T-helper 1 cell (primary cell): ENCODE measurements around the gene DENR.
"Not testable (repeated sequence)": the region's sequence is repeated elsewhere in the genome, so short reads cannot be mapped to it uniquely, and the experiment has no call there.

Experiments
- DNase-seq, 5 donors: peaks; one replicate each; pipeline ENCODE4 v3.0.0-alpha.2; 2012 to 2020

DENR gene

DNA sequence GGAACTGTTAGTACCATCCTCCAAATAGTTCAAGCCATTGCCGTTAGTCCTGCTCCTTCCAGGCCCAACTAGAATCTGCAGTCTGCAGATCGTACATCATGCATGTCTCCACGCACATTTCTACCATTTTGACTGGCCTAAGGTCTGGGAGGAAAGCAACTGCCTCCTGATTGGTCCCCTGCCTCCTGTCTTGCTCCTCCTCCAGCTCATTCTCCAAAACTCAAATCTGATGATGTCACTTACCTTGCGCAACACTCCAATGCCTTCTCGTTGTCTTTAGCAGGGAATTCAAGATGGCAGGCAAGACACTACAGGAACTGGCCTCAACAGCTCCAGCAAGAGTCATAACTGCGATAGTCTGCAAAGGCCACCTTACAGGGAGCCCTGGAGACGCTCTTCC, 12.3 kb upstream of the DENR start:
- DNase-seq: no peak

DNA sequence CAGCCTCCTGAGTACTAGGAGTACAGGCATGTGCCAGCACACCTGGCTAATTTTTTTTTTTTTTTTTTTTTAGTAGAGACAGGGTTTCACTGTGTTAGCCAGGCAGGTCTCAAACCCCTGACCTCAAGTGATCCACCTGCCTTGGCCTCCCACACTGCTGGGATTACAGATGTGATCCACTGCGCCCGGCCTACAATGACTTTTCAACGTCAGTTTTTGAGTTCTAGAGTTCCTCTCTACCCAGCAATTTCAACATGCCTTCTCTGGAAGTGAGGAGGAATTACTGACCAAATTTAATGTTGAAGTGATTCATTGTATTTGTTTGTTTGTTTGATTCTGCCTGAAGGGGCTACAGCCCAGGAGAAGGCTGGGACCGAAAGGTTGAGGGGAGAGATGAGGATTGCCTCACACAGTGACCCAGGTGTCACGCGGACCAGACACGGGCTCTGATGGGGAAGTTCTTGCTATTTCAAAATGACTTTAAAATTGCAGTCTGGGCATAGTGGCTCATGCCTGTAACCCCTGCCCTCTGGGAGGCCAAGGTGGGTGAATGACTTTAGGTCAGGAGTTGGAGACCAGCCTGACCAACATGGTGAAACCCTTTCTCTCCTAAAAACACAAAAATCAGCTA, 8.6 kb upstream of the DENR start:
- DNase-seq: no peak

DNA sequence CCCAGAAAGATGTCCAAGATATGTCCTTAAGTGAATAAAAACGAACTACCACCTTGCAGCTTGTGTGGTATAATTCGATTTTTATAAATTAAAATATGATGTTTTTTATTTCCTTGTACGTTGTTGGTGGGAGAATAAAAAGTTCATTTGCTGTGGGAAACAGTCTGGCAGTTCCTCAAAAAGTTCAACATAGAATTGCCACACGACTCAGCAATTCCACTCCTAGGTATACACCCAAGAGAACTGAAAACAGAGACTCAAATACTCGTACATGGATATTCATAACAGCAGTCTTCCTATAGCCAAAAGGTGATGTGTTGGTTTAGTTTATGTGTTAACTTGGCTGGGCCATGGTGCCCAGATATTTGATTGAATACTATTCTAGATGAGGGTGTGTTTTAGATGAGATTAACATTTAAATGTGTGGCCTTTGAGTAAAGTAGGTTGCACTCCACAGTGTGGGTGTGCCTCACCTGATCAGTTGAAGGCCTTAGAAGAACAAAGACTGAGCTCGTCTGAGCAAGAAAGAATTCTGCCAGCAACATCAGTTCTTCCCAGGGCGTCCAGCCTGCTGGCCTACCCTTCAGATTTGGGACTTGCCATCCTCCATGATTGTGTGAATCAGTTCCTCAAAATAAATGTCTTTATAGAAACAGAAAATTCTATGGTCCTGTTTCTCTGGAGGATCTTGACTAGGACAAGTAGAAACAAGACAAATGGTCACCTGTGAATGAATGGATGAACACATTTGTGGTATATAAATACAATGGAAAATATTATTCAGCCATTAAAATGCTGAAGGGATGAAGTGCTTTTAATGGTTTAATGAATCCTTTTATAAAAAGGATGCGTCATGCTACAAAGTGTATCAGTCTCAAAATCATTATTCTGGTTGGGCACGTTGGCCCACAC, 5.1 kb upstream of the DENR start:
- no peak for DNase-seq

DNA sequence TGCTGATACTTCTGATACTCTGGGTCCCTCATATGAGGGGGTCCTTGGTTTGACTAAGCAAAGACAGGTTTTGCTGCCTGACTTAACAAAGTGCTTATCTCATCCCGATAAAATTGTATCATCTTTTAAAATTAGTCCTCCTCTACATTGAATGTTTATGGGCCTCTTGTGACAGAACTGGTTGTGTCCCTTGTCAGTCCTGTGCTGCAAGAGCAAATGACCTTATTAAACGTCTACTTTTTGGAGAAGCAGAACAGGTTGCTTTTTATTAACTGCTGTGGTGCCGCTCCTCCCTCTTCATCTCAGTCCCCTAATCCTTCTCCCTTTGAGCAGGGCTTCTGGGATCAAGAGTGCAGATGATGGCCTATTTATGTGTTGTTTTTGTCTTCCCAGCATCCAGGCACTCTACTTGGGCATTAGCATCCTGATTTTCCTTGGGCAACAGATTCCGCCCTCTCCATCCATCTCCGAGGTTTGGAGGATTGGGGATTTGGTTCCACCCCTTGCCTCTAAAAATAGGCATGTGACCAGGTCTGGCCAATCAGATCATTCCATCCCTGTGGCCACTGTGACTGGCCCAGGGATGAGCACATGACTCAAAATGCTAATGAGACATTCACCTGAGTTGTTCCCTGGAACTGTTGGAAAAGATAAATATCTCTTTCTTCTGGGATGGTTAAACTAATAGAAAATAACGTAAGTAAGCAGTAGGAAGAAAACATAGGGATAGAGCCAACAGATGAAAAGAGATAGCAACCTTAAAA, 2.9 kb upstream of the DENR start:
- no peak for DNase-seq

DNA sequence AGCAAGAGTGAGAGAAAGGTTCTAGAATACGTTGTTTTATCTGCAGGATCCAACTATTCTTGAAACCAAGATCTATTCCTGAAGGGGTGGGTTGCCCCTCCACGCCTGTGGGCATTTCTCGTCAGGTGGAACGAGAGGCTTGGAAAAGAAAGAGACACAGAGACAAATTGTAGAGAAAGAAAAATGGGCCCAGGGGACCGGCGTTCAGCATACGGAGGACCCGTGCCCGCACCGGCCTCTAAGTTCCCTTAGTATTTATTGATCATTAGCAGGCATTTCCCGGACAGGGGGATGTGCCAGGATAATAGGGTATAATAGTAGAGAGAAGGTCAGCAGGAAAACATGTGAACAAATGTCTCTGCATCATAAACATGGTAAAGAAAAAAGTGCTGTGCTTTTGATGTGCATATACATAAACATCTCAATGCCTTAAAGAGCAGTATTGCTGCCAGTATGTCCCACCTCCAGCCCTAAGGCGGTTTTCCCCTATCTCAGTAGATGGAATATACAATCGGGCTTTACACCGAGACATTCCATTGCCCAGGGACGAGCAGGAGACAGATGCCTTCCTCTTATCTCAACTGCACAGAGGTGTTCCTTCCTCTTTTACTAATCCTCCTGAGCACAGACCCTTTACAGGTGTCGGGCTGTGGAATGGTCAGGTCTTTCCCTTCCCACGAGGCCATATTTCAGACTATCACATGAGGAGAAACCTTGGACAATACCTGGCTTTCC, 1.7 kb upstream of the DENR start:
- DNase-seq: not testable (repeated sequence)

DNA sequence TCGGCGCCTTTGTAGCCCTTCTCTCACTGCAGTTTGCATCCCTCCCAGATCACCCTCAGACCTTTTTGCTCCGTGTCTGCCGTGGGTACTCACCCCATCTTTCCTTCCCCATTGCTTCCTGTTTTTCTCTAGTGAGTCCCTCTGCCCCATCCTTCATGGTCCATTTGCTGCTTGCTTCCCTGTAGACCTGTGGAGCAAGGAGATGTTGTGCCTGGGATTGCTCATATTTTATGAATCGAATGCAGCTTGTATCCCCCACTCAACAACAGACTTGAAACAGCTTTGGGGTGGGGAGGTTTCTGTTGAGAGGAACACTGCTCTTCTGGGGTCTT, 661 bp downstream of the DENR start:
- DNase-seq: no peak

DNA sequence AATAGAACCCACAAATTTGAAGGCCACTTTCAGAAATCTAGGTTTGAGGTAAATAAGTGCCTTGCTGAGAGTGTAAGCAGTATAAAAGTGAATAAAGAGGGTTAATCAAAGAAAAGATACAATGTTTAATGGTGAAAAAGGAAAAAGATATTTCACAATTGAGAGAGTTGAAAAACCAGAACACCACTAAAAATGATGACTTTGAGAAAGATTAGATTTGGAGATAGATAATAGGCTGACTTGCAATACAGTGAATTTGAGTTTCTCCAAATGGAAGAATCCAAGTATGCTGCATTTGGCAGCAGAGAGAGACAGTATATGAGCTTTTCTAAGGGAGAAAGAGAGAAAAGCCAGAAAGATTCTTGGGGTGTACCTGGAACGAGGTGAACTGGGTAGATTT, 2.2 kb downstream of the DENR start:
- DNase-seq: no peak

DNA sequence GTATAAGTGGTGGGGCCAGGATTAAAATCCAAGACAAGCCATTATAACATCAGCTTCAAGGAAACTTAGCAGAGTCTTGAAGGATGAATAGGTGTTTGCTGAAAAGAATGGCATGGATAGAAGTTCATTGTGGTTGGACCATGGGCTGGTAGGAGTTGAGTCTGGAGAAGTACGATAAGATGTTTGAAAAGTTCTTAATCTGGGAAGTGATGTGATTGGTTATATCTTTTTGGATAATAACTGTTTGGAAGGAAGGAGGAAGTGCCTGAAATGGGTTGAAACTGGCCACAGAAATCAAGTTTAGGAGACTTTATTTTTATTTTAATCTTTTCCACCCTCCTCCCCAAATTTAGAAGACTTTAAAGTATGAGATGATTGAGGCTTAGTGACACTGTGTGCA, 4.9 kb downstream of the DENR start:
- DNase-seq: no peak

DNA sequence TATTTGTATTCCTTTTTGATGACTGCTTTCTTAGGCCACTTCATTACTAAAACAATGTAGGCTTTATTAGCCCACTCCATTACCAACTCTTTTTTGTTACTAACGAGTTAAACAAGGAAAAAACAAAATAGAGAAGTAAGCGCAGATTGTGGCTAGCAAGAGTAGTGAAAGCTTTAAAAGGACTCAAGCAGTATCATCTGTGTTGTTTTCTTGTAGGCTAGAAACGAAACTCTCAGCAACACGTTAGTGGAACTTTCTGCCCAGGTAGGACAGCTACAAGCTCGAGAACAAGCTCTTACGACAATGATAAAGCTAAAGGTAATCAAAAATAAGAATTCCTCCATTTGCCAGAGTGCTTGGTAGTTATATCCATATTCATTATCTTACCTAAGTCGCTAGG, 32.9 kb downstream of the DENR start:
- DNase-seq: no peak

DNA sequence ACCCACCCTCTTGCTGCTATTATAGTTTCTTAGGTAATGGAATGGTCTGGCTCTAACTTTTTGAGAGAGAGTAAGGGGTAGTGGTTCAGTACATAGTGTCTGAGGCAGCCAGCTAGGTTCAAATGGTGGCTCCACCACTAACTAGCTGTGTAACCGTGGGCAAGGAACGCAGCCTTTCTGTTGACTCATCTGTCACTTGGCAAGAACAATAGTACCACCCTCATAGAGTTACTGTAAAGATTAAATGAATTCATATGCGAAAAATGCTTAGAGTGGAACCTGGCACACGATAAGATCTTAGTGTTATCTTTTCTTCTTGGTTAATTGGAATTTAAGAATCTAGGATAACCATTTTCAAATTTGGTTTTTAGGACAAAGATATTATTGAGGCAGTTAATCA, 35.8 kb downstream of the DENR start:
- no peak for DNase-seq

DNA sequence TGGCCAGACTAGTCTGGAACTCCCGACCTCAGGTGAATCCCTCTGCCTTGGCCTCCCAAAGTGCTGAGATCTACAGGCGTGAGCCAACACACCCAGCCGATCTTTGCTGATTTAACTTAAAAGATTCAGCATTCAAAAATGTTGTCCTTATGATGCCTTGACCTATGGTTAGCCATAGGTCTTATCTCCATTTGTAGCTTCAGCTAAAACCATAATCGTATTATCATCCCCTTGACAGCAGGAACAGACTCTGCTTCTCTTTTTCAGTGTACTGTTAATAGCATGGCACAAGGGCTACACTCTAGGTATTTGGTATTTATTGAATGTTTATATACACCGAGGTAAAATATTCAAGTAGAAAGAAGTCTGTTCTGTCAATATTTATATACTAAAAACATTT, 37.0 kb downstream of the DENR start:
- no peak for DNase-seq

DNA sequence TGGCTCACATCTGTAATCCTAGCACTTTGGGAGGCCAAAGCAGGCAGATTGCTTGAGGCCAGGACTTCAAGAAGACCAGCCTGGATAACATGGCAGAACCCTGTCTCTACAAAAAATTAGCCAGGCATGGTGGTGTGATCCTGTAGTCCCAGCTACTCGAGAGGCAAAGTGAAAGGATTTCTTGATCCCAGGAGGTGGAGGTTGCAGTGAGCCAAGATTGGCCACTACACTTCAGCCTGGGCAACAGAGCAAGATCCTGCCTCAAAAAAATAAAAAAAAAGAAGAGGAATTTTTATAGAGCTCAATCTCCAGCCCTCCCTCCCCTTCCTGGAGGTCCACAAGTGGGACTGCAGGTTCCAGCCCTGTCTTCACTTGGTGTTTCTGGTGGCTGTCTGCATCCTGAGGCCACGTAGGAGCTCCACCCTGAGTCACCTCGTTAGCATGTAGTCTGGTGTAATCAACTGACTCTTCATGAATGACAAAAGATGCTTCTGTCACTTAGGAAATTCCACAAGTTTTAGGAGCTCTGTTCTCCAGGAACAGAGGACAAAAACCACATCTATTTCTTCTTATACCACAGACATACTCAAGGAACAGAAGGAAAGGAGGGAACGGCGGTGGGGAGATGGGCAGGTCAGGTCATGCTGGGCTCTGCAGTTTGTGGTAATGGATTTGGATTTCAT, 37.9 kb downstream of the DENR start:
- no peak for DNase-seq

DNA sequence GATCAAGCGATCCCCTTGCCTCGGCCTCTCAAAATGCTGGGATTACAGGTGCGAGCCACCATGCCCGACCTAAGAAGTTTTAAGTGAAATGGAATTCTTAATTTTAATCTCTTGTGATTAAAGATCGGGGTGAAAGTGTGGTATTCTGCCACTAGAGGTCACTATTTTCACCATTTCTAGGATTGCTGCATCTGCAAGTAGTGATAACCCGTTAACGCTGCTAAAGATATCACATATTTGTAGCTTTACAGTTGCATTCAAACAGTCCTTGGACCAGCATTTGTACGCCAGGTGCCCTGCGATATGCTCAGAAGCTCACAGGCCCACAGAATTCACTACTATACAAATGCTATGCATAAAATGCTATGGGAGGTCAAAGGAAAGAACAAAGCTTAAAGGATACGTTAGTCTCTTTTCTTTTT, 41.1 kb downstream of the DENR start:
- peak in 2 of 5 donors; percentile 6 to 45 for DNase-seq

DNA sequence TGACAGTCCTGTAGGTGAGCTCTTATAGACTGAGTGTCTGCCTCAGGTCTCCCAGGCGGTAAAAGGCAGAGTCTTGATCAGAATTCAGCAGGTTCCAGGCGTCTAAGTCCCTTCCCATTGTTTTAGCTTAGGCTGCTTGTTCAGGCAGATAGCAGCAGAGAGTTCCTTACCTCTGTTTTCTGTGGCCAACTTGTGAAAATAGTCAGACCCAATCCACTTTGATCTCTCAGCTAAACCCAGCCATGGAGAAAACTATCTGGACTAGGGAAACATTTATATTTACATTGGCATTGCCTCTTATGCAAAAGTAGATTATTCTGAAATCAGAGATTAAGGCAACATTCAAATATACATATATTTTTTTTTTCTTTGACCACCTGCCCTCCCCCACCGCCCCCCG, 43.2 kb downstream of the DENR start:
- no peak for DNase-seq

DNA sequence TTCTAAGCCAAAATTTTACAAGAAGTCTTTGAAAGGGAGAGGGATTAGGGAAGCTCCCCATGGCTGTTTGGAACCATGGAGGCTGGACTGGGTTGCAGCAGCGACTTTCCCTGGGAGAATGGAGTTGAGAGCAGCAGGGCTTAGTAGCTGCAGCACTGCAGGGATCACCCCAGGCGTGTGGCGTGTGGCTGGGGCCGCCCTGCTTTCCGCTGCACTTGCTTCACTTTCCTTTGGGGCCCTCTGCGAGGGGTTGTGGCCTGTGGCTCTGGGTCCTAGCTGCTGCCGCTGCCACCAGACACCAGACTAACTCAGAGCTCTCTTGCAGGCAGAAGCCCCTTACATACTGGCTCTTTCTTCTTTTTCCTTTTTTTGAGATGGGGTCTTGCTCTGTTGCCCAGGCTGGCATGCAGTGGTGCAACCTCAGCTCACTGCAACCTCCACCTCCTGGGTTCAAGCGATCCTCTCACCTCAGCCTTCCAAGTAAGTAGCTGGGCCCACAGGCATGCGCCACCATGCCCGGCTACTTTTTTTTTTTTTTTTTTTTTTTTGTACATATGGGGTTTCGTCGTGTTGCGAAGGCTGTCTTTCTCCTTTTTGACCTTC, 47.1 kb downstream of the DENR start:
- DNase-seq: no peak

DNA sequence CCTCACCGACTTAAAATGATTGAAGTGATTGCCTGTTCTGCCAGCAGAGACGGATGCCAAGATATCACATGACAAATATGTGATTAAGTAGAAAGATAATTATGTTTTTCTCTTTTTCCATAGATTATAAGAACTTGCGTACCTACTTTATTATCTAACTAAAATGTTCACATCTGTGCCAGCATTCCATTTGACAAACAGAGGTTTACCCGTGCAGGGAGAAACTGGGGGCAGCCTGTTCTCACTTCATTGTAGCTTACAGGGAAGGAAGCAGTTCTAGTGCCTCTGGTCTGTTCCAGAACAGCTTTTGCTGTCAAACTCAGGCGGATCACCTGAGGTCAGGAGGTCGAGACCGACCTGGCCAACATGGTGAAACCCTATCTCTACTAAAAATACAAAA, 51.3 kb downstream of the DENR start:
- DNase-seq: no peak

DNA sequence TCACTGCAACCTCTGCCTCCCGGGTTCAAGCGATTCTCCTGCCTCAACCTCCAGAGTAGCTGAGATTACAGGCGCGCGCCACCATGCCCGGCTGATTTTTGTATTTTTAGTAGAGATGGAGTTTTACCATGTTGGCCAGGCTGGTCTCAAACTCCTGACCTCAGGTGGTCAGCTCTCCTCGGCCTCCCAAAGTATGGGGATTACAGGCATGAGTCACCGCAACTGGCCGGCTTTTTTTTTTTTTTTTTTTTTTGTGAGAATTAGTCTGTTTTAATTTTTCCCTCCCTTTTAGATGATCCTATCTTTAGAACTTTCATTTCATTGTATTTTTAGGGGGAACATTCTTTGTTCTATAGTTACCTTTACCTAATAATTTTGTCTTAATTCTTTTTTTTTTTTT, 52.3 kb downstream of the DENR start:
- not testable (repeated sequence) for DNase-seq

DNA sequence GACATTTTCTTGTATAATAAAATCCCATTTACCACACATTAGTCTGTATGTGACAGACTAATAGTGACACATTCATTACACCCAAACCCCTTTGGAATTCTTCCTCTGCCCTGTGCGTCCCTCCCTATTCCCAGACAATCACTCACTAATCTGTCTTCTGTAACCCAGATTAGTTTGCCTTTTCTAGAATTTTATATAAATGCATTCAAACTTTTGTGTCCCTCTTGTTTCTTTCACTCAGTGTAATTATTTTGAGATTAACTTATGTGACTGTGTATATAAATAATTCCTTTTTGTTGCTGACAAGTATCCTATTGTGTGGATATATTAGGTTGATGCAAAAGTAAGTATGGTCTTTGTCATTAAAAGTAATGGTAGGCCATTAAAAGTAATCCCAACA, 55.0 kb downstream of the DENR start:
- no peak for DNase-seq

DNA sequence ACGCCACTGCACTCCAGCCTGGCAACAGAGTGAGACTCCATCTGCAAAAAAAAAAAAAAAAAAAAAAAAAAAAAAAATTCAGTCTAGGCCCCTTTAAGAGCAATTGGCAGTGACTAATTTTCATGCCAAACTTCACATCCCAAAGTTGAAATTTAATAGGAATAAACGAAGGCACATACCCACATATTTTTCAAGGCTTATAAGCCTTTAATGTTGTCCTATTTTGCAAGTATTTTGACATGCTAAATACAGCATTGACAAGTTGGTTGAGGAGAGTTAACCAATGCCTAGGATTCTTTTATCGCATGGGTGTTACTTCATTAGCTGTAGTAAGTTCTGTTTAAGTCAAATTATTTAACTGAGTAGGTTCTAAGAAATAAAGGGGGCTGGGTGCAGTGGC, 59.2 kb downstream of the DENR start:
- no peak for DNase-seq

DNA sequence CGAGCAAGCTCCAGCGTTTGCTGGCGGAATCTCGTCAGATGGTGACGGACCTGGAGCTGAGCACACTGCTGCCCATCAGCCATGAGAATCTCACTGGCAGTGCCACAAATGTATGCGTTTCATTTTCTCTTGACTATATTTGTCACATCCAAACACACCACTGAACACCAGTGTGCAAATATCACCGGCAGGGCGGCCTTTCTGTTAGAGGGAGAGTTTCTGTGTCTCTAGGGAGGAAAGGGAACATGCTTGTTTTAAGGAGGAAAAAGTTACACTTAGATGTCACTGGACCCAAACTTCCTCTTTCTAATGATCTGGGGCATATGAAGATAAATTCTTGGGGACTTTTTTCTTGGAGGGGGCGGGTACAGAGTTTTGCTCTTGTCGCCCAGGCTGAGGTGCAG, 60.7 kb downstream of the DENR start:
- no peak for DNase-seq

DNA sequence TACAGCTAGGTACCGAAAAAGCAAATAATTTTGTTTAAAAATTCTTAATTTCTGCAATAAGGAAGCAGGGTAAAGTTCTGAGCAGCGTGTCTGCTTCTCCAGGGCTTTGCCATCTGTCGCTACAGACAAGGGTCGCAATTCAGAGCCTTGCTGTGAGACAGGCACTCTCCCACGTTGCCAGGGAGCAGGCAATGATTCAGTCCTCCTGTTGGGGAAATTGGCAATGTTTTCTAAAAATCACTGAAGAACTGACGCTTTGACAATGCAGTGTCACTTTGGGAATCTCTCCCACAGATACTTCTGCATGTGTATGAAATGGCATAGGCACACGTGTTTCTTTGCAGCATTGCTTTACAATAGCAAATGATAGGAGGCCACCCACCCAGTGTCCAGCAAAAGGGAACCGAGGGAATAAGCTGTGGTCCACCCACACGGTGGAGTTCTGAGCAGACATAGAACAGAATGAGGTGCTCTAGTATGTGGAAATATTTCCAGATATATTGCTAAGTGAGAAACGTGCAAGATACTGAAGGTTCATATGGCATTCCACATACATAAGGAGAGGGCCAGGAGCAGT, 66.7 kb downstream of the DENR start:
- DNase-seq: no peak

DNA sequence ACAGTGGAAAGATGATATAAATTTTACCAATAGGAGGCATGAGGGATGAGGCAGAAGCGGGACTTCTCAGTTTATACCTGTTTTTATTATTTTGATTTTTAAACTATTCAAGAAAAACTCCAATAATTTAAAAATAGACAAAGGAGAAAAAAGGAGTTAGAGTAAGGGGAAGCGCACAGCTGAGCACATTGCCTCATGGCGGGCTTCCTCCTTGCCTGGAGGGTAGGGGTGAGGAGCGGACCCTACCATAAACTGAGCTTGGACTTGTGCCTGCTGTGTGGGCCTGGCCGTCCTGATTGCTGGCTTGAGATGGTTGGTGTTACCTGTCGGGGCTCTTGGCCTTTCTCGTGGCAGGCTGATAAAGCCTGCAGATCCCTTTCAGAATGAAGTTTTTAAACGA, 67.5 kb downstream of the DENR start:
- no peak for DNase-seq
